HUES48 (cell line): ENCODE measurements around the gene DUSP12.

ENCODE experiments used
- H3K27ac ChIP-seq: one replicate; pipeline ENCODE4 v1.7.0; 2013; ENCODE audit warnings: low read depth, low read length, inconsistent platforms
- H3K27me3 ChIP-seq: 2 replicates; pipeline ENCODE4 v1.6.1; 2013; ENCODE audit warnings: mild to moderate bottlenecking, low read length; ENCODE audit not compliant: control insufficient read depth, insufficient read depth
- H3K36me3 ChIP-seq: 2 replicates; pipeline ENCODE4 v1.6.1; 2013; ENCODE audit warnings: low read length; ENCODE audit not compliant: control insufficient read depth, insufficient read depth
- H3K4me1 ChIP-seq: 2 replicates; pipeline ENCODE4 v1.6.1; 2013; ENCODE audit warnings: mild to moderate bottlenecking, low read length; ENCODE audit not compliant: control insufficient read depth, insufficient read depth
- H3K4me3 ChIP-seq: 2 replicates; pipeline ENCODE4 v1.5.1; 2013; ENCODE audit warnings: mild to moderate bottlenecking, low read depth, low read length
- H3K9ac ChIP-seq: 2 replicates; pipeline ENCODE4 v1.6.1; 2013; ENCODE audit warnings: mild to moderate bottlenecking, low read depth, low read length, moderate library complexity
- H3K9me3 ChIP-seq: 2 replicates; pipeline ENCODE4 v1.6.1; 2013; ENCODE audit warnings: low read length; ENCODE audit not compliant: control insufficient read depth, insufficient read depth

Gene DUSP12, protein sequence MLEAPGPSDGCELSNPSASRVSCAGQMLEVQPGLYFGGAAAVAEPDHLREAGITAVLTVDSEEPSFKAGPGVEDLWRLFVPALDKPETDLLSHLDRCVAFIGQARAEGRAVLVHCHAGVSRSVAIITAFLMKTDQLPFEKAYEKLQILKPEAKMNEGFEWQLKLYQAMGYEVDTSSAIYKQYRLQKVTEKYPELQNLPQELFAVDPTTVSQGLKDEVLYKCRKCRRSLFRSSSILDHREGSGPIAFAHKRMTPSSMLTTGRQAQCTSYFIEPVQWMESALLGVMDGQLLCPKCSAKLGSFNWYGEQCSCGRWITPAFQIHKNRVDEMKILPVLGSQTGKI

DNA sequence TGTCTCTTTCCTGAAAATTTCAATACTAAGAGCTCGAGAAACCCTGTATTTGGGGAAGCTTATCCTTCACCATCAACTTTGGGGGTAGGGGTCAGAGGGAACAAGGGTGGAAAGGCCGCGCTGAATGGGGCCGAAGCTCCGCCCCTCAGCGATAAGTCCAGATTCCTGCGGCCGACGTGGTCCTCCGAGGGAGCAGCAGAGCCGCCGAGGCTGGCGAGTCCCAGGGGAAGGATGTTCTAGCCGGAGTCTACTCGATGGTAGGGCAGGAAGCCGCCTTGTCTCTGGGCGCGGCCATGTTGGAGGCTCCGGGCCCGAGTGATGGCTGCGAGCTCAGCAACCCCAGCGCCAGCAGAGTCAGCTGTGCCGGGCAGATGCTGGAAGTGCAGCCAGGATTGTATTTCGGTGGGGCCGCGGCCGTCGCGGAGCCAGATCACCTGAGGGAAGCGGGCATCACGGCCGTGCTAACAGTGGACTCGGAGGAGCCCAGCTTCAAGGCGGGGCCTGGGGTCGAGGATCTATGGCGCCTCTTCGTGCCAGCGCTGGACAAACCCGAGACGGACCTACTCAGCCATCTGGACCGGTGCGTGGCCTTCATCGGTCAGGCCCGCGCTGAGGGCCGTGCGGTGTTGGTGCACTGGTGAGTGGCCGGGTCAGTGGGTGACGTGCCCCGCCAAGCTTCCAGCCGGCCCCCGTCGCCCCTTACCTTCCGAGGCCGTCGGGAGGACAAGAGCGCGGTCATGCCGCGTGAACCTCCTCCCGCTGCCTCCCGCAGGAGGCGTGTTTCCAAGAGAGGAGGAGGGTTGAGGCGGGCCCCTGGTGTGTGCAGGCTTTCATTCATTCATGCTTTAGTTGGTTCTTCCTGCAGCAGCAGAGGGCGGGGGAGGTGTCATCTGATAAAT lies at the start of gene DUSP12:
Gene DUSP12, plus strand, starts transcription at position 278 of the 899 bp plus-strand sequence. Its CDS starts 16 bp downstream, at position 294.
- Histone ChIP-seq H3K27ac (peak within 1 kb of the TSS; percentile 98), H3K4me1 (peaks cover 6% of the 10 kb centered on the region; the same call in 1 of the 2 replicates), H3K4me3 (peak within 1 kb of the TSS; percentile 79), H3K27me3 (no peaks in the 10 kb centered on the region; the same call in 1 of the 2 replicates), H3K36me3 (peaks cover 37% of the 10 kb centered on the region), H3K9ac (peak within 1 kb of the TSS; percentile 93), H3K9me3 (no peaks in the 10 kb centered on the region)

DNA sequence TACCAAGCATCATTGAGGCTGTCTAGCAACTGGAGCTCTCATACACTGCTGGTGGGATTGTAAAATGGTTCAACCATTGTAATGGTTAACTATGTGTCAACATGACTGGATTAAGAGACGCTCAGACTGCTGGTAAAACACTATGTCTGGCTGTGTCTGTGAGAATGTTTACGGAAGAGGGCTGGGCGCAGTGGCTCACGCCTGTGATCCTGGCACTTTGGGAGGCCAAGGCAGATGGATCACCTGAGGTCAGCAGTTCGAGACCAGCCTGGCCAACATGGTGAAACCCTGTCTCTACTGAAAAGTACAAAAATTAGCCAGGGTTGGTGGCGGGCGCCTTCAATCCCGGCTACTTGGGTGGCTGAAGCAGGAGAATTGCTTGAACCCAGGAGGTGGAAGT lies 47.3 kb upstream of the DUSP12 start:
- Histone ChIP-seq H3K27me3 (no peaks in the 10 kb centered on the region), H3K27ac (no peak overlapping the region), H3K4me3 (no peak overlapping the region), H3K4me1 (no peaks in the 10 kb centered on the region), H3K36me3 (no peaks in the 10 kb centered on the region), H3K9me3 (no peaks in the 10 kb centered on the region), H3K9ac (no peak overlapping the region)

DNA sequence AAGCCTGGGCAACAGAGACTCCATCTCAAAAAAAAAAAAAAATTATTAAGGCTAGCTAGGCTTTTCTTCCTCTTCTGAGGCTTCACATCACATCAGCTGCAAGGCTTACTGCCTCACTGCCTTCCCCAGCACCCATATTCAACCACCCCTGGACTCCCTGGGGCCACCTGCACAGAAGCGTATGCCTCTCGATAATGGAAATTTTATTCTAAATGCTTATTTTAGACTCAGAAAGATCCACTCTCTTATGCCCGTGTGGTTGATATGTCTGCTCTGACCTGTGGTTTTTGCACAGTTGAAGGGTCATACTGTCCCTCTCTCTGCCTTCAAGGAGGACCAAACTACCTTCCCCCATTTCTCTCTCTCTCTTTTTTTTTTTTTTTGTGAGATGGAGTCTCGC lies 44.0 kb upstream of the DUSP12 start:
- Histone ChIP-seq H3K4me1 (no peaks in the 10 kb centered on the region), H3K27ac (no peak overlapping the region), H3K4me3 (no peak overlapping the region), H3K27me3 (no peaks in the 10 kb centered on the region), H3K9ac (no peak overlapping the region), H3K9me3 (no peaks in the 10 kb centered on the region), H3K36me3 (no peaks in the 10 kb centered on the region)

DNA sequence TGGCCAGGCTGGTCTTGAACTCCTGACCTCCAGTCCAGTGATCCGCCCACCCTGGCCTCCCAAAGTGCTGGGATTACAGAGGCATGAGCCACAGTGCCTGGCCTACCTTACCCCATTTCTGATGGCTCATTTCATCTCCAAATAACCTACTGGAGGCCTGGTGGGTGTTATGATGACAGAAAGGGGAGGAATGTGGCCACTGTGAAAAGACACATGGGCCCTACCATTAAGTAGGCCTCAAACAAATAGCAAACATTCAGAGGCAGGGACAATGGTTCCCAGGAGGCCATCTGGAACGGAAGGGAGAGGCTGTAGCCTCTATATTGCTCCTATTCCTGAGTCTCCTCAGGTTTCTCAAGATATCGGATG lies 43.5 kb upstream of the DUSP12 start:
- H3K27ac ChIP-seq, result no peak overlapping the region
- H3K4me1 ChIP-seq, result no peaks in the 10 kb centered on the region
- H3K9me3 ChIP-seq, result no peaks in the 10 kb centered on the region
- no peak overlapping the region for H3K9ac ChIP-seq
- no peaks in the 10 kb centered on the region for H3K27me3 ChIP-seq
- H3K36me3 ChIP-seq, result no peaks in the 10 kb centered on the region
- no peak overlapping the region for H3K4me3 ChIP-seq

DNA sequence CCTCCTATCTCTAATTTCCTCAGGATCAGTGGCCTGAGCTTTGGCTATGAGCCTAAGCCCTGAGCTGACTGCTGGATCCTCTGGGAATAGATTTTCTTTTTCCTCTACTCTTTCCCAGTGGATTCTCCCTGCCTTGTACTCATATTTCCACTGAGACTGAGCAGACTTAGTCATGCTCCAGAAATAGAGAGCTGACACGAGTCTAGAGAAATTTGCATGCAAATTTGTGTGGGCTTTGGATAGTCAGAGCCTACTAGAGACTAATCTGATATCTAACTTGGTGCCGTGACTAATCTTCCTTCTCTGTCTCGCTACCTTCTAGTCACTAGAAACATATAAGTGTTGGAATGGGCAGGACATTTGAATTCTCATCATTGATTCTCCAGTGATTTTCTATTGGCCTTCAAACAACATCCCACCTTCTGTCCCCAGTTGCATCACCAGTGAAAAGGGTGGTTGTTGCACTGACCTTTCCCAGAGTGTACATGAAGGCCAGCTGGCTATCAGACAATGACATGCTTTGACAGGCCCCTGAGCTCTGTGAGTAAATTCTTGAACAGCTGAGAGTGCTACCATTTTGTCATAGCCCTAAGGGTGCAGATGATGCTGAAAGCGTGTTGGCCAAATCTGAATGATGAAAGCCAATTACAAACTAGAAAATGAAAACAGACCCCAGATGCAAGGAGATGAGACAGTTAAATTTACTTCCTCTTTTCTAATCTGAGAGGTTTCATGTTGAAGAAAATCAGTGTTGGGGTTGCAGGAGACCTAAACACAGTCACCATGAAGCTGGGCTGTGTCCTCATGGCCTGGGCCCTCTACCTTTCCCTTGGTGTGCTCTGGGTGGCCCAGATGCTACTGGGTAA lies 42.9 kb upstream of the DUSP12 start, which contains the start of gene FCRLA:
Gene FCRLA, plus strand, starts transcription at position 748 of the 866 bp plus-strand sequence. Its CDS starts 36 bp downstream, at position 784.
- Histone ChIP-seq H3K27me3 (no peaks in the 10 kb centered on the region), H3K27ac (no peak within 1 kb of the TSS), H3K4me1 (no peaks in the 10 kb centered on the region), H3K9ac (no peak within 1 kb of the TSS), H3K4me3 (no peak within 1 kb of the TSS), H3K9me3 (no peaks in the 10 kb centered on the region), H3K36me3 (no peaks in the 10 kb centered on the region)

DNA sequence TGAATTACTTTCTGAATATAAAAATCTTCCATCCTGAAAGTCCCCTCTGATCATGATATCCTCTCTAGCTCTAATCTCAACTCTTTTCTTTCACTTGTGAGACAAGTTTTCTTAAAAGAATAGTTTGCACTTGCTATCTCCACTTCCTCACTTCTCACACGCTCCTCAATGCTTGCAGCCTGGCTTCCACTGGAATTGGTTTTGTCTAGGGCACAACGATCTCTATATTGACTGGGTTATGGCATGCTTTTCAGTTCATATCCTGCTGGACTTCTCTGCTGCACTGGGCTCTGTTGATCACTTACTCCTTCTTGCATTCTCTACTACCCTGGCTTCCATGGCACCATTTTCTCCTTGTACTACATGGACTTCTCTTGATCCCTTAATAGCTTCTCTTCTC lies 42.1 kb upstream of the DUSP12 start:
- H3K4me1 ChIP-seq, result no peaks in the 10 kb centered on the region

DNA sequence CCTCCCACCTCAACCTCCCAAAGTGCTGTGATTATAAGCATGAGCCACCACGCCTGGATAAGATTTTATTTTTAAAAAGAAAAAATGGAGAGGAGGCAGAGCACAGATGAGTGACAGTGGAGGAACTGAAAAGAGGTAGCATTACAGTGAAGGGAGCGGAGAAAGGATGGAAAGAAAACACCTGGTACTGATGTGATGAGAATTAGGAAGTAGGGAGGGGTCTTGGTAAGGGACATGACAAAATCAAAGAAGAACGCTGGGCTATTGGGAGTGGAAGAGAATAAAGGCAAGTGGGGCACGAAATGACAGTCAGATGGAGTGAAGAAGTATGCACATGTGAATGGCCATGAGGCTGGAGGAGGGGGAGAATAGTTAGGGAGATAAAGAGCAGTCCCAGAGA lies 40.2 kb upstream of the DUSP12 start:
- Histone ChIP-seq H3K27me3 (no peaks in the 10 kb centered on the region), H3K36me3 (no peaks in the 10 kb centered on the region), H3K4me3 (no peak overlapping the region), H3K4me1 (no peaks in the 10 kb centered on the region), H3K9me3 (no peaks in the 10 kb centered on the region), H3K27ac (no peak overlapping the region), H3K9ac (no peak overlapping the region)

More for the DNA sequence above, 42.1 kb upstream of the DUSP12 start:
- H3K9ac ChIP-seq, result no peak overlapping the region
- no peak overlapping the region for H3K27ac ChIP-seq
- H3K36me3 ChIP-seq, result no peaks in the 10 kb centered on the region
- no peaks in the 10 kb centered on the region for H3K9me3 ChIP-seq
- no peaks in the 10 kb centered on the region for H3K27me3 ChIP-seq
- no peak overlapping the region for H3K4me3 ChIP-seq

DNA sequence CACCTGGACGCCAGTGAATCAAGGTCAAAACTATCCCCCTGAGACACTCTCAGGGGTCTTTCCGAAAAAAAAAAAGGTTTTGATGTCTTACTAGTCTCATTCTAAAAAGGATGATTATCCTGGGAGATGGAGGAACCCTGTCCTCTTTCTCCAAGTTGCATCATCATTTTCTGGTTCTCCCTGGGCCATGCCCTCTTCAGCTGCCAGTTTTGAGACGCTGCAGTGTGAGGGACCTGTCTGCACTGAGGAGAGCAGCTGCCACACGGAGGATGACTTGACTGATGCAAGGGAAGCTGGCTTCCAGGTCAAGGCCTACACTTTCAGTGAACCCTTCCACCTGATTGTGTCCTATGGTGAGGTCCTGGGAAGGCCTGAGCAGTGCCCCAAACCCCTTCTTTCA lies 39.0 kb upstream of the DUSP12 start:
- H3K27me3 ChIP-seq, result no peaks in the 10 kb centered on the region
- H3K36me3 ChIP-seq, result no peaks in the 10 kb centered on the region
- no peak overlapping the region for H3K9ac ChIP-seq
- H3K4me3 ChIP-seq, result no peak overlapping the region
- H3K9me3 ChIP-seq, result no peaks in the 10 kb centered on the region
- H3K4me1 ChIP-seq, result no peaks in the 10 kb centered on the region
- H3K27ac ChIP-seq, result no peak overlapping the region

DNA sequence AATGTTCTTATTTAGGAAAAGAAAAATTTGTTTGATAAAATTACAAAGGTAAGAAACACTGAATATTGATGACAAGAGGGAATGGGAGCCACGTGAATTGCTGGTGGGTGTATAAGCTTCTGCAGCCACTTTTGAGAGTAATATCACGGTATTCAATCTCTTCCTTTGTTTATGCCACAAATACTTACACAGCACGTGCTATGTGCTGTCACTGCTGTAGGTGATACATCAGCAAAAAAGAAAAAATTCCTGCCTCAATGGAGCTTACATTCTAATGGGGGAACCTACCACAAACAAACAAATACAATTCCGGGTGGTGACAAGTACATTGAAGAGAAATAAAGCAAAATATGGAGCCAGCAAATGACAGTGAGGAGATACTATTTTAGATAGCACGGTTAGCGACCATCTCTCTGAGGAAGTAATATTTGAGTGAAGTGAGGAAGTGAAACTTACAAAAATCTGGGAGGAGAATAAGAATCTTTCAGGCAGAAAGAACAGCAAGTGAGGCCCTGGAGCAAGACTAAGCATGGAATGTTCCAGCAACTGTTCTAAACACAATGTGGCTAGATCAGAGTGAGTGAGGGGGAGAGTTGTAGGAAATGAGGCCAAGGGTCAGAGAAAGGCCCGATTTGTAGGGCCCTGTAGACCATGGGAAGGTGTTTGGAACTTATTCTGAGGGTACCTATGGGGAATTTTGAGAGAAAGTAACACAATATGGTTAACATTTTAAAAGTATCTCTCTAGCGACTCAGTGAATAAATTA lies 30.8 kb upstream of the DUSP12 start:
- Histone ChIP-seq H3K36me3 (no peaks in the 10 kb centered on the region), H3K4me1 (no peaks in the 10 kb centered on the region), H3K9ac (no peak overlapping the region)

DNA sequence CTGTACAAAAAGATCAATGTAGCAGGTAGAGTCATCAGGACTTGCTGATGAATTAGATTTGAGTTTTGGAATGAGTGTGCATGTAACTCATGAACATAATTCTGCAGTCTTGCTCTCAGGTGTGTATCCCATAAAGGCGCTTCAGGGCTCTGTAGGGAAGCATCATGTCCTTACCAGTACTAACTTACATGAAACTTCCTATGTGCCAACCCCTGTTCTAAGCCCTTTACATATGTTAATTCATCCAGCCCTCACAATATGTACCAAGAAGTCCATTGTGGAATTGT lies 30.3 kb upstream of the DUSP12 start:
- Histone ChIP-seq H3K9ac (no peak overlapping the region), H3K9me3 (no peaks in the 10 kb centered on the region), H3K4me1 (no peaks in the 10 kb centered on the region), H3K27me3 (peaks cover 17% of the 10 kb centered on the region), H3K27ac (no peak overlapping the region), H3K4me3 (no peak overlapping the region), H3K36me3 (no peaks in the 10 kb centered on the region)

More for the DNA sequence above, 30.8 kb upstream of the DUSP12 start:
- Histone ChIP-seq H3K27ac (no peak overlapping the region), H3K27me3 (peaks cover 13% of the 10 kb centered on the region), H3K9me3 (no peaks in the 10 kb centered on the region), H3K4me3 (no peak overlapping the region)
